Neural progenitor cell (in vitro differentiated cells): ENCODE results near the gene FAM162A.

ENCODE experiments used
- EZH2phosphoT487 ChIP-seq: fragments of 200-600 bp; sonication (generic); IDR thresholded peaks from 2 replicates; pipeline ENCODE4 v1.6.1; 2017; ENCODE audit warnings: antibody characterized with exemption
- TF ChIP-seq, protein P1 (sequence below): fragments of 200-600 bp; sonication (generic); IDR thresholded peaks from 2 replicates; pipeline ENCODE4 v1.5.1; 2017; ENCODE audit warnings: antibody characterized with exemption, mild to moderate bottlenecking

GRCh38 chr3:122398920-122399319 is 14.9 kb downstream of the FAM162A start:
- TF ChIP-seq, protein P1, sequence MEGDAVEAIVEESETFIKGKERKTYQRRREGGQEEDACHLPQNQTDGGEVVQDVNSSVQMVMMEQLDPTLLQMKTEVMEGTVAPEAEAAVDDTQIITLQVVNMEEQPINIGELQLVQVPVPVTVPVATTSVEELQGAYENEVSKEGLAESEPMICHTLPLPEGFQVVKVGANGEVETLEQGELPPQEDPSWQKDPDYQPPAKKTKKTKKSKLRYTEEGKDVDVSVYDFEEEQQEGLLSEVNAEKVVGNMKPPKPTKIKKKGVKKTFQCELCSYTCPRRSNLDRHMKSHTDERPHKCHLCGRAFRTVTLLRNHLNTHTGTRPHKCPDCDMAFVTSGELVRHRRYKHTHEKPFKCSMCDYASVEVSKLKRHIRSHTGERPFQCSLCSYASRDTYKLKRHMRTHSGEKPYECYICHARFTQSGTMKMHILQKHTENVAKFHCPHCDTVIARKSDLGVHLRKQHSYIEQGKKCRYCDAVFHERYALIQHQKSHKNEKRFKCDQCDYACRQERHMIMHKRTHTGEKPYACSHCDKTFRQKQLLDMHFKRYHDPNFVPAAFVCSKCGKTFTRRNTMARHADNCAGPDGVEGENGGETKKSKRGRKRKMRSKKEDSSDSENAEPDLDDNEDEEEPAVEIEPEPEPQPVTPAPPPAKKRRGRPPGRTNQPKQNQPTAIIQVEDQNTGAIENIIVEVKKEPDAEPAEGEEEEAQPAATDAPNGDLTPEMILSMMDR = no peak
- no peak for TF ChIP-seq EZH2phosphoT487
